GM23338 (cell line): Measurements from ENCODE around the gene MCHR2. TPM values are rescaled to one million over a fixed set of nuclear protein-coding genes. Genes with fewer than 3 reads are reported as not detected.

Experiments used
- ATAC-seq: fragments of 200-7000 bp; cut with Tn5 transposase; 3 replicates; pipeline ENCODE4 v1.9.1; 2020
- DNase-seq: peaks from one replicate; pipeline ENCODE4 v3.0.0-alpha.2; 2015; ENCODE audit warnings: low spot score
- H2AFZ ChIP-seq: fragments of 200-600 bp; sonication (generic); 2 replicates; pipeline ENCODE4 v1.8.0; 2016; ENCODE audit warnings: antibody characterized with exemption, mild to moderate bottlenecking, moderate library complexity
- H3F3A ChIP-seq: fragments of 200-600 bp; sonication (generic); replicated peaks from 2 replicates; pipeline ENCODE4 v1.8.0; 2017; ENCODE audit warnings: antibody characterized with exemption, mixed run types, low read depth
- H3K27ac ChIP-seq: fragments of 200-600 bp; sonication (generic); 2 replicates; pipeline ENCODE4 v1.6.1; 2016; ENCODE audit warnings: low read depth
- H3K27me3 ChIP-seq: fragments of 200-600 bp; sonication (generic); 2 replicates; pipeline ENCODE4 v1.8.0; 2016; ENCODE audit warnings: mild to moderate bottlenecking, mixed run types, moderate library complexity; ENCODE audit not compliant: insufficient read depth
- H3K36me3 ChIP-seq: fragments of 200-600 bp; sonication (generic); 2 replicates; pipeline ENCODE4 v1.8.0; 2016; ENCODE audit warnings: mild to moderate bottlenecking; ENCODE audit not compliant: insufficient read depth
- H3K4me1 ChIP-seq: fragments of 200-600 bp; sonication (generic); 2 replicates; pipeline ENCODE4 v1.8.0; 2016; ENCODE audit warnings: mild to moderate bottlenecking, moderate library complexity; ENCODE audit not compliant: insufficient read depth
- H3K4me2 ChIP-seq: fragments of 200-600 bp; sonication (generic); 2 replicates; pipeline ENCODE4 v1.7.1; 2017; ENCODE audit warnings: mixed run types
- H3K4me3 ChIP-seq: fragments of 200-600 bp; sonication (generic); 2 replicates; pipeline ENCODE4 v1.6.1; 2016; ENCODE audit warnings: mixed run types
- H3K79me2 ChIP-seq: fragments of 200-600 bp; sonication (generic); replicated peaks from 2 replicates; pipeline ENCODE4 v1.8.0; 2017; ENCODE audit warnings: mild to moderate bottlenecking; ENCODE audit not compliant: insufficient read depth
- H3K9me2 ChIP-seq: fragments of 200-600 bp; sonication (generic); 2 replicates; pipeline ENCODE4 v1.8.0; 2017; ENCODE audit not compliant: insufficient read depth
- H4K20me1 ChIP-seq: fragments of 200-600 bp; sonication (generic); replicated peaks from 2 replicates; pipeline ENCODE4 v1.8.0; 2017; ENCODE audit warnings: mild to moderate bottlenecking; ENCODE audit not compliant: insufficient read depth
- H3K27ac Mint-ChIP-seq: 2 replicates; pipeline ENCODE4 v1.8.0; 2020; ENCODE audit warnings: inconsistent platforms, mild to moderate bottlenecking, moderate library complexity, mixed read lengths
- H3K27me3 Mint-ChIP-seq: 3 replicates; pipeline ENCODE4 v1.8.0; 2022; ENCODE audit warnings: low read depth, mild to moderate bottlenecking, moderate library complexity, mixed read lengths, inconsistent platforms; ENCODE audit not compliant: insufficient read depth, poor library complexity
- H3K36me3 Mint-ChIP-seq: 3 replicates; pipeline ENCODE4 v1.8.0; 2021; ENCODE audit warnings: low read depth, mild to moderate bottlenecking, inconsistent platforms, moderate library complexity, mixed read lengths
- H3K4me1 Mint-ChIP-seq: 3 replicates; pipeline ENCODE4 v1.8.0; 2020; ENCODE audit warnings: mild to moderate bottlenecking, inconsistent platforms, mixed read lengths
- H3K4me3 Mint-ChIP-seq: 3 replicates; pipeline ENCODE4 v1.8.0; 2021; ENCODE audit warnings: moderate library complexity, mild to moderate bottlenecking, inconsistent platforms, mixed read lengths
- H3K9me3 Mint-ChIP-seq: 3 replicates; pipeline ENCODE4 v1.8.0; 2020; ENCODE audit warnings: moderate library complexity, mild to moderate bottlenecking, inconsistent platforms, mixed read lengths
- CREB1 ChIP-seq: fragments of 250-450 bp; sonication (Bioruptor Pico); IDR thresholded peaks from 2 replicates; pipeline ENCODE4 v1.5.0; 2020; ENCODE audit warnings: low read depth, mild to moderate bottlenecking, moderate library complexity
- EZH2phosphoT487 ChIP-seq: fragments of 200-600 bp; sonication (generic); IDR thresholded peaks from one replicate; pipeline ENCODE4 v1.8.1; 2018; ENCODE audit warnings: antibody characterized with exemption; ENCODE audit not compliant: unreplicated experiment
- JUNB ChIP-seq: IDR thresholded peaks from one replicate; pipeline ENCODE4 v1.6.1; 2016; ENCODE audit warnings: antibody characterized with exemption; ENCODE audit not compliant: unreplicated experiment
- NANOG ChIP-seq: IDR thresholded peaks from 2 replicates; pipeline ENCODE4 v1.6.1; 2016; ENCODE audit warnings: antibody characterized with exemption, borderline replicate concordance
- POLR2AphosphoS5 ChIP-seq: IDR thresholded peaks from 2 replicates; pipeline ENCODE4 v1.6.1; 2016; ENCODE audit warnings: antibody characterized with exemption, low read depth
- ZNF331 ChIP-seq: fragments of 250-450 bp; sonication (Bioruptor Pico); IDR thresholded peaks from 2 replicates; pipeline ENCODE4 v1.5.0; 2020; ENCODE audit warnings: low read depth, mild to moderate bottlenecking, moderate library complexity
- polyA plus RNA-seq: library from polyadenylated mRNA; unstranded; fragments of >200 nt; fragmentation: Nextera tagmentation; extraction: Ambion mirVana; gene quantifications from 2 replicates; pipeline ENCODE4 v1.2.1, GENCODE V29; 2016
- total RNA-seq: library from RNA; depleted of rRNA; stranded (reverse); fragments of >200 nt; shearing (Covaris generic); gene quantifications from 2 replicates; pipeline ENCODE4 v1.2.3, GENCODE V29; 2014
- TF ChIP-seq, protein P1 (sequence below): IDR thresholded peaks from one replicate; pipeline ENCODE4 v1.6.1; 2018; ENCODE audit warnings: antibody characterized with exemption; ENCODE audit not compliant: unreplicated experiment
- TF ChIP-seq, protein P2 (sequence below): fragments of 250-450 bp; sonication (Bioruptor Pico); IDR thresholded peaks from 2 replicates; pipeline ENCODE4 v1.5.0; 2020; ENCODE audit warnings: mild to moderate bottlenecking, moderate library complexity

MCHR2 gene
- total and polyA plus RNA-seq, 2 experiments from 2014 or later, result not detected

DNA sequence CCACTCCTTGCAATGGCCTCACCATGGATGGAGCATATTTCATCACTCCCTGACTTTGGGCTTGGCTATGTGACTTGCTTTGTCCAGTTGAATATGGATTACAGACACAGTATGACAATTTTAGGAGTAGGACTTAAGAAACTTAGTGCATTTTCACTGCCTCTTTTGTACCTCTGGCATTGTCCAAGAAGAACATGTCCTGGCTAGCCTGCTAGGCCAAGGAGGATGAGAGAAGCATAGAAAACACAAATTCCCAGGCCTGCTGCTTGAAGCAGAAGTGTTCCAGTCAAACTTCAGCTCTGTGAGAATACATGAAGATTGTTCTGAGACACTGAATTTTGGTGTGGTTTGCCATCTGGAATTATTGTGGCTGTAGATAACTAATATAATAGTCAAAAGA, 3.1 kb upstream of the MCHR2 start:
- peaks cover 19% of the 10 kb centered on the region for H3K27me3 Mint-ChIP-seq
- peaks cover 5% of the 10 kb centered on the region; the same call in 2 of the 3 replicates for H3K4me1 Mint-ChIP-seq
- no peak overlapping the region for H3K27ac Mint-ChIP-seq
- Histone ChIP-seq H3K4me1 (peaks cover 9% of the 10 kb centered on the region; the same call in 1 of the 2 replicates), H3K36me3 (no peaks in the 10 kb centered on the region), H3K79me2 (no peaks in the 10 kb centered on the region), H3K27ac (no peak overlapping the region), H2AFZ (no peak overlapping the region), H3K4me2 (no peak overlapping the region), H3F3A (no peaks in the 10 kb centered on the region), H4K20me1 (no peaks in the 10 kb centered on the region), H3K9me2 (no peaks in the 10 kb centered on the region), H3K27me3 (peaks cover 41% of the 10 kb centered on the region), H3K4me3 (no peak overlapping the region)
- ATAC-seq (no peak), DNase-seq (no peak)
- H3K4me3 Mint-ChIP-seq, result no peak overlapping the region
- H3K36me3 Mint-ChIP-seq, result no peaks in the 10 kb centered on the region
- H3K9me3 Mint-ChIP-seq, result no peaks in the 10 kb centered on the region
- TF ChIP-seq NANOG (no peak), JUNB (no peak), ZNF331 (CRISPR knock-in tag) (no peak), CREB1 (CRISPR knock-in tag) (no peak)

DNA sequence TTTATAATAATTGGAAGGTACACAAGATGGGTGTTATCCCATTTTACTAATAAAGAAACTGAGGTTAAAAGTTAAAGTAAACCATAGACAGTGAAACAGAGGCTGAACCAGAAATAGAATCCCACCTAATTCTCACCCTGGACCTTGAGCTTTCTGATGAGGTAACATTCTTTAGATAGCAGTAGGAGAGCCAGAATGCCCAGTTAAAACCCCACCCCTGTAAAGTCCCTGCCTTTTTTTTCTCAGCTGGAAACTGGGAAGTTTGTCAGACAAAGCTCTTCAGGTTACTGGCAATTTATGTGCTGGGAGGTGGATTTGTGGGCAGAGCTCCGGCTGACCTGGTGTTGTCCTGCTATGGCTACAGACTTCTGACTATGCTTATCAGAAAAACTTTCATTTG, 1.9 kb upstream of the MCHR2 start:
- Histone ChIP-seq H3K4me1 (peaks cover 9% of the 10 kb centered on the region; the same call in 1 of the 2 replicates), H3K79me2 (no peaks in the 10 kb centered on the region), H3K4me2 (no peak overlapping the region), H3K9me2 (no peaks in the 10 kb centered on the region), H3K36me3 (no peaks in the 10 kb centered on the region), H4K20me1 (no peaks in the 10 kb centered on the region), H3K27me3 (peaks cover 47% of the 10 kb centered on the region), H3K27ac (no peak overlapping the region), H3F3A (no peaks in the 10 kb centered on the region), H3K4me3 (no peak overlapping the region), H2AFZ (peak overlapping the region; percentile 52; the same call in 1 of the 2 replicates)
- Mint-ChIP-seq H3K4me1 (peaks cover 5% of the 10 kb centered on the region; the same call in 2 of the 3 replicates), H3K27me3 (peaks cover 19% of the 10 kb centered on the region), H3K9me3 (no peaks in the 10 kb centered on the region), H3K36me3 (no peaks in the 10 kb centered on the region), H3K4me3 (no peak overlapping the region), H3K27ac (no peak overlapping the region)
- DNase-seq (no peak), ATAC-seq (no peak)
- TF ChIP-seq ZNF331 (CRISPR knock-in tag) (no peak), EZH2phosphoT487 (no peak), NANOG (no peak), POLR2AphosphoS5 (no peak)
- TF ChIP-seq, protein P1, sequence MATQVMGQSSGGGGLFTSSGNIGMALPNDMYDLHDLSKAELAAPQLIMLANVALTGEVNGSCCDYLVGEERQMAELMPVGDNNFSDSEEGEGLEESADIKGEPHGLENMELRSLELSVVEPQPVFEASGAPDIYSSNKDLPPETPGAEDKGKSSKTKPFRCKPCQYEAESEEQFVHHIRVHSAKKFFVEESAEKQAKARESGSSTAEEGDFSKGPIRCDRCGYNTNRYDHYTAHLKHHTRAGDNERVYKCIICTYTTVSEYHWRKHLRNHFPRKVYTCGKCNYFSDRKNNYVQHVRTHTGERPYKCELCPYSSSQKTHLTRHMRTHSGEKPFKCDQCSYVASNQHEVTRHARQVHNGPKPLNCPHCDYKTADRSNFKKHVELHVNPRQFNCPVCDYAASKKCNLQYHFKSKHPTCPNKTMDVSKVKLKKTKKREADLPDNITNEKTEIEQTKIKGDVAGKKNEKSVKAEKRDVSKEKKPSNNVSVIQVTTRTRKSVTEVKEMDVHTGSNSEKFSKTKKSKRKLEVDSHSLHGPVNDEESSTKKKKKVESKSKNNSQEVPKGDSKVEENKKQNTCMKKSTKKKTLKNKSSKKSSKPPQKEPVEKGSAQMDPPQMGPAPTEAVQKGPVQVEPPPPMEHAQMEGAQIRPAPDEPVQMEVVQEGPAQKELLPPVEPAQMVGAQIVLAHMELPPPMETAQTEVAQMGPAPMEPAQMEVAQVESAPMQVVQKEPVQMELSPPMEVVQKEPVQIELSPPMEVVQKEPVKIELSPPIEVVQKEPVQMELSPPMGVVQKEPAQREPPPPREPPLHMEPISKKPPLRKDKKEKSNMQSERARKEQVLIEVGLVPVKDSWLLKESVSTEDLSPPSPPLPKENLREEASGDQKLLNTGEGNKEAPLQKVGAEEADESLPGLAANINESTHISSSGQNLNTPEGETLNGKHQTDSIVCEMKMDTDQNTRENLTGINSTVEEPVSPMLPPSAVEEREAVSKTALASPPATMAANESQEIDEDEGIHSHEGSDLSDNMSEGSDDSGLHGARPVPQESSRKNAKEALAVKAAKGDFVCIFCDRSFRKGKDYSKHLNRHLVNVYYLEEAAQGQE, result no peak

DNA sequence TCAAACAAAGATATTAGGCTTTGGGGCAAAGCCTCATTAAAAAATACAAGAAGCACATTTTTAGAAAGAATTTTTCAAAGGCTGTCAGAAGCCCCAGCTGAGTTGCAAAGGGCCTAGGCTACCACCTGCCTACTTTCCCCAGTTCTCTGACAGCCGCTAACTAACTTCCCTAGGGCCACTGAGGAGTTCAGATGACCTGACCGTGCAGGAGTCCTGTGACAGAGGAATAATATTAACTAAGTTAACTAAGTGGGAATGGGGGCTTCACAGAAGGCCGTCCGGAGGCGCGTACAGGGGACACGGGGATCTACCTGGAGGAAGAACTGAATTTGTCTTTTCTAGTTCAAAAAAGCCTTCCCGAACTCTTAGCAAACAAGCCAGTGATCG, 884 bp downstream of the MCHR2 start:
- Histone ChIP-seq H3K4me1 (peaks cover 9% of the 10 kb centered on the region; the same call in 1 of the 2 replicates), H3K79me2 (no peaks in the 10 kb centered on the region), H3K4me3 (peak overlapping the region; percentile 79), H3K9me2 (no peaks in the 10 kb centered on the region), H3K27ac (no peak overlapping the region), H2AFZ (peak overlapping the region; percentile 97), H3K36me3 (no peaks in the 10 kb centered on the region), H3K4me2 (peak overlapping the region; percentile 93), H4K20me1 (no peaks in the 10 kb centered on the region), H3F3A (no peaks in the 10 kb centered on the region), H3K27me3 (peaks cover 47% of the 10 kb centered on the region)
- Mint-ChIP-seq H3K9me3 (no peaks in the 10 kb centered on the region), H3K36me3 (no peaks in the 10 kb centered on the region), H3K4me1 (peaks cover 5% of the 10 kb centered on the region; the same call in 2 of the 3 replicates), H3K27ac (no peak overlapping the region), H3K27me3 (peaks cover 19% of the 10 kb centered on the region), H3K4me3 (peak overlapping the region; percentile 90)
- peak; percentile 71 for ATAC-seq
- DNase-seq, result no peak
- TF ChIP-seq, protein P2, sequence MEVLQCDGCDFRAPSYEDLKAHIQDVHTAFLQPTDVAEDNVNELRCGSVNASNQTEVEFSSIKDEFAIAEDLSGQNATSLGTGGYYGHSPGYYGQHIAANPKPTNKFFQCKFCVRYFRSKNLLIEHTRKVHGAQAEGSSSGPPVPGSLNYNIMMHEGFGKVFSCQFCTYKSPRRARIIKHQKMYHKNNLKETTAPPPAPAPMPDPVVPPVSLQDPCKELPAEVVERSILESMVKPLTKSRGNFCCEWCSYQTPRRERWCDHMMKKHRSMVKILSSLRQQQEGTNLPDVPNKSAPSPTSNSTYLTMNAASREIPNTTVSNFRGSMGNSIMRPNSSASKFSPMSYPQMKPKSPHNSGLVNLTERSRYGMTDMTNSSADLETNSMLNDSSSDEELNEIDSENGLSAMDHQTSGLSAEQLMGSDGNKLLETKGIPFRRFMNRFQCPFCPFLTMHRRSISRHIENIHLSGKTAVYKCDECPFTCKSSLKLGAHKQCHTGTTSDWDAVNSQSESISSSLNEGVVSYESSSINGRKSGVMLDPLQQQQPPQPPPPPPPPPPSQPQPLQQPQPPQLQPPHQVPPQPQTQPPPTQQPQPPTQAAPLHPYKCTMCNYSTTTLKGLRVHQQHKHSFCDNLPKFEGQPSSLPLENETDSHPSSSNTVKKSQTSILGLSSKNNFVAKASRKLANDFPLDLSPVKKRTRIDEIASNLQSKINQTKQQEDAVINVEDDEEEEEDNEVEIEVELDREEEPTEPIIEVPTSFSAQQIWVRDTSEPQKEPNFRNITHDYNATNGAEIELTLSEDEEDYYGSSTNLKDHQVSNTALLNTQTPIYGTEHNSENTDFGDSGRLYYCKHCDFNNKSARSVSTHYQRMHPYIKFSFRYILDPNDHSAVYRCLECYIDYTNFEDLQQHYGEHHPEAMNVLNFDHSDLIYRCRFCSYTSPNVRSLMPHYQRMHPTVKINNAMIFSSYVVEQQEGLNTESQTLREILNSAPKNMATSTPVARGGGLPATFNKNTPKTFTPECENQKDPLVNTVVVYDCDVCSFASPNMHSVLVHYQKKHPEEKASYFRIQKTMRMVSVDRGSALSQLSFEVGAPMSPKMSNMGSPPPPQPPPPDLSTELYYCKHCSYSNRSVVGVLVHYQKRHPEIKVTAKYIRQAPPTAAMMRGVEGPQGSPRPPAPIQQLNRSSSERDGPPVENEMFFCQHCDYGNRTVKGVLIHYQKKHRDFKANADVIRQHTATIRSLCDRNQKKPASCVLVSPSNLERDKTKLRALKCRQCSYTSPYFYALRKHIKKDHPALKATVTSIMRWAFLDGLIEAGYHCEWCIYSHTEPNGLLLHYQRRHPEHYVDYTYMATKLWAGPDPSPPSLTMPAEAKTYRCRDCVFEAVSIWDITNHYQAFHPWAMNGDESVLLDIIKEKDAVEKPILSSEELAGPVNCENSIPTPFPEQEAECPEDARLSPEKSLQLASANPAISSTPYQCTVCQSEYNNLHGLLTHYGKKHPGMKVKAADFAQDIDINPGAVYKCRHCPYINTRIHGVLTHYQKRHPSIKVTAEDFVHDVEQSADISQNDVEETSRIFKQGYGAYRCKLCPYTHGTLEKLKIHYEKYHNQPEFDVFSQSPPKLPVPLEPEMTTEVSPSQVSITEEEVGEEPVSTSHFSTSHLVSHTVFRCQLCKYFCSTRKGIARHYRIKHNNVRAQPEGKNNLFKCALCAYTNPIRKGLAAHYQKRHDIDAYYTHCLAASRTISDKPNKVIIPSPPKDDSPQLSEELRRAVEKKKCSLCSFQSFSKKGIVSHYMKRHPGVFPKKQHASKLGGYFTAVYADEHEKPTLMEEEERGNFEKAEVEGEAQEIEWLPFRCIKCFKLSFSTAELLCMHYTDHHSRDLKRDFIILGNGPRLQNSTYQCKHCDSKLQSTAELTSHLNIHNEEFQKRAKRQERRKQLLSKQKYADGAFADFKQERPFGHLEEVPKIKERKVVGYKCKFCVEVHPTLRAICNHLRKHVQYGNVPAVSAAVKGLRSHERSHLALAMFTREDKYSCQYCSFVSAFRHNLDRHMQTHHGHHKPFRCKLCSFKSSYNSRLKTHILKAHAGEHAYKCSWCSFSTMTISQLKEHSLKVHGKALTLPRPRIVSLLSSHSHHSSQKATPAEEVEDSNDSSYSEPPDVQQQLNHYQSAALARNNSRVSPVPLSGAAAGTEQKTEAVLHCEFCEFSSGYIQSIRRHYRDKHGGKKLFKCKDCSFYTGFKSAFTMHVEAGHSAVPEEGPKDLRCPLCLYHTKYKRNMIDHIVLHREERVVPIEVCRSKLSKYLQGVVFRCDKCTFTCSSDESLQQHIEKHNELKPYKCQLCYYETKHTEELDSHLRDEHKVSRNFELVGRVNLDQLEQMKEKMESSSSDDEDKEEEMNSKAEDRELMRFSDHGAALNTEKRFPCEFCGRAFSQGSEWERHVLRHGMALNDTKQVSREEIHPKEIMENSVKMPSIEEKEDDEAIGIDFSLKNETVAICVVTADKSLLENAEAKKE (CRISPR knock-in tag), result no peak
